HepG2 (cell line): ENCODE data around the gene SLC4A9. TPM values are rescaled to one million over a fixed set of nuclear protein-coding genes. Genes with fewer than 3 reads are reported as not detected.

Experiments
- ATAC-seq: fragments of 200-7000 bp; cut with Tn5 transposase; 3 replicates; pipeline ENCODE4 v1.9.1; 2020; ENCODE audit warnings: mild to moderate bottlenecking, moderate library complexity
- BruUV-seq: library from RNA; stranded (reverse); fragments of 400-500 nt; replicated peaks from 2 replicates; lab custom pipeline; 2021; lab: Mats Ljungman, UMichigan
- CTCF ChIA-PET: fragments of 300-600 bp; formaldehyde crosslinking; extraction: SDS; loops from one replicate; lab custom pipeline; 2021; ENCODE audit warnings: low total read pairs, inconsistent platforms, low intra/inter-chr PET ratio; lab: Yijun Ruan, JAX
- POLR2A ChIA-PET: fragments of 350-600 bp; sonication (Branson Sonifier 250); formaldehyde crosslinking; loops from one replicate; lab custom pipeline; 2020; ENCODE audit warnings: antibody characterized with exemption, inconsistent platforms; lab: Yijun Ruan, JAX
- DNase-seq: peaks from one replicate; pipeline ENCODE4 v3.0.0-alpha.2; 2015; ENCODE audit warnings: low spot score
- FAIRE-seq: peaks from 3 replicates; lab custom pipeline; 2011; peaks lifted over from hg19 to GRCh38; lab: Jason Lieb, UNC
- H2AFZ ChIP-seq: one replicate; pipeline ENCODE4 v1.6.1; 2011; ENCODE audit warnings: low read length, inconsistent platforms
- H3K27ac ChIP-seq: fragments of 300-600 bp; 3 replicates; pipeline ENCODE4 v1.8.0; 2011; ENCODE audit warnings: mixed run types, mild to moderate bottlenecking, mixed read lengths, low read length, inconsistent platforms; ENCODE audit not compliant: insufficient read depth; ENCODE audit errors: extremely low read length
- H3K27me3 ChIP-seq, 2 experiments: fragments of 200-600 bp in 1 of 2; 2 replicates in 1 of 2; 3 replicates in 1 of 2; pipeline versions ENCODE4 v1.6.0 to v1.8.0; 2011; ENCODE audit warnings: low read length in 2 of 2, mild to moderate bottlenecking in 2 of 2, moderate library complexity in 2 of 2, inconsistent platforms in 1 of 2; ENCODE audit not compliant: insufficient read depth in 2 of 2, control insufficient read depth in 1 of 2
- H3K36me3 ChIP-seq, 2 experiments: fragments of 200-600 bp in 1 of 2; replicated peaks in 1 of 2; 2 replicates in 1 of 2; 3 replicates in 1 of 2; pipeline versions ENCODE4 v1.5.1 to v1.8.0; 2011; ENCODE audit warnings: low read length in 2 of 2, inconsistent platforms in 1 of 2; ENCODE audit not compliant: insufficient read depth in 2 of 2, control insufficient read depth in 1 of 2
- H3K4me1 ChIP-seq: 2 replicates; pipeline ENCODE4 v1.5.1; 2012; ENCODE audit warnings: low read length, inconsistent platforms; ENCODE audit not compliant: insufficient read depth
- H3K4me2 ChIP-seq: 2 replicates; pipeline ENCODE4 v1.6.0; 2011; ENCODE audit warnings: low read depth, low read length, inconsistent platforms
- H3K4me3 ChIP-seq, 3 experiments: fragments of 200-600 bp in 1 of 3; sonication (generic), shearing (Covaris generic) in 1 of 3; replicated peaks in 1 of 3; 2 replicates each; pipeline ENCODE4 v1.5.1; 2011 to 2016; ENCODE audit warnings: low read length in 3 of 3, inconsistent platforms in 2 of 3, low read depth in 2 of 3, mild to moderate bottlenecking in 2 of 3, control low read depth in 1 of 3, mixed read lengths in 1 of 3; ENCODE audit not compliant: insufficient read depth in 1 of 3
- H3K79me2 ChIP-seq: one replicate; pipeline ENCODE4 v1.6.1; 2011; ENCODE audit warnings: low read length, inconsistent platforms; ENCODE audit not compliant: insufficient read depth
- H3K9ac ChIP-seq: 2 replicates; pipeline ENCODE4 v1.6.0; 2011; ENCODE audit warnings: mild to moderate bottlenecking, low read depth, low read length, inconsistent platforms; ENCODE audit not compliant: insufficient read depth
- H3K9me3 ChIP-seq: 2 replicates; pipeline ENCODE4 v1.5.1; 2012; ENCODE audit warnings: mild to moderate bottlenecking, low read length
- H4K20me1 ChIP-seq: 2 replicates; pipeline ENCODE4 v1.6.0; 2011; ENCODE audit warnings: inconsistent platforms, mild to moderate bottlenecking, low read length, moderate library complexity; ENCODE audit not compliant: insufficient read depth
- BRD4 ChIP-seq: sonication (generic); formaldehyde crosslinking; IDR thresholded peaks from 2 replicates; pipeline ENCODE4 v1.4.0; 2020; ENCODE audit warnings: missing genetic modification reagents
- HNRNPUL1 ChIP-seq: fragments of 200-400 bp; formaldehyde crosslinking; IDR thresholded peaks from 2 replicates; pipeline ENCODE4 v1.6.1; 2017; ENCODE audit warnings: low read depth, mild to moderate bottlenecking, low read length, moderate library complexity
- HOXA9 ChIP-seq: sonication (generic); formaldehyde crosslinking; IDR thresholded peaks from 2 replicates; pipeline ENCODE4 v1.8.1; 2022; ENCODE audit warnings: missing genetic modification reagents, mild to moderate bottlenecking, moderate library complexity, borderline replicate concordance
- SOX13 ChIP-seq, 3 experiments: fragments of 450-650 bp in 1 of 3; sonication (generic) in 1 of 3; formaldehyde crosslinking in 1 of 3; IDR thresholded peaks in 2 of 3; conservative IDR thresholded peaks in 1 of 3; 2 replicates each; pipeline versions ENCODE4 v1.5.0 to v1.6.1; 2016 to 2020; ENCODE audit warnings: antibody characterized with exemption in 1 of 3, mild to moderate bottlenecking in 1 of 3, missing compliant biosample characterization in 1 of 3, missing genetic modification reagents in 1 of 3, moderate library complexity in 1 of 3
- TRIM24 ChIP-seq: sonication (generic); formaldehyde crosslinking; IDR thresholded peaks from 2 replicates; pipeline ENCODE4 v1.8.0; 2022; ENCODE audit warnings: mild to moderate bottlenecking, missing genetic modification reagents
- ZNF678 ChIP-seq: sonication (generic); formaldehyde crosslinking; IDR thresholded peaks from 2 replicates; pipeline ENCODE4 v1.4.0; 2020; ENCODE audit warnings: mild to moderate bottlenecking, missing genetic modification reagents
- WGBS: methylation state at CpG from one replicate; pipeline ENCODE4 v1.1.6; 2017; ENCODE audit warnings: low lambda C conversion rate; 5-methylcytosine and 5-hydroxymethylcytosine counted together
- in situ Hi-C: cut with HindIII; loops from 2 replicates; pipeline ENCODE4 v1.10.0; 2017; ENCODE audit warnings: low pct_unique_long_range_greater_than_20kb; ENCODE audit not compliant: extremely low pct_ligation_motif_present
- intact Hi-C: fragments of 100-400 bp; cut with micrococcal nuclease; formaldehyde crosslinking; loops from one replicate; pipeline ENCODE4 v1.10.0; 2022; ENCODE audit not compliant: unreplicated experiment
- polyA plus RNA-seq, 8 experiments: library from polyadenylated mRNA; depleted of rRNA in 3 of 8; stranded (reverse) in 7 of 8; unstranded in 1 of 8; fragments of >200 nt; fragmentation: Illumina TruSeq in 4 of 8; extraction: Trizol in 4 of 8; gene quantifications; 2 replicates each; pipeline versions ENCODE4 v1.2.1 to v1.2.3, GENCODE V29; 2011 to 2016; ENCODE audit warnings: low read depth in 4 of 8, missing spikeins in 1 of 8, mixed read lengths in 1 of 8; ENCODE audit not compliant: insufficient read depth in 1 of 8
- total RNA-seq, 5 experiments: library from RNA; depleted of rRNA; stranded (reverse); fragments of >200 nt; fragmentation: Illumina TruSeq; extraction: Trizol; gene quantifications; 2 replicates each; pipeline ENCODE4 v1.2.3, GENCODE V29; 2016; ENCODE audit warnings: low read depth in 1 of 5
- TF ChIP-seq, protein P1 (sequence below): sonication (generic); formaldehyde crosslinking; IDR thresholded peaks from 2 replicates; pipeline ENCODE4 v1.5.0; 2020; ENCODE audit warnings: mild to moderate bottlenecking, missing genetic modification reagents

Gene SLC4A9
- total and polyA plus RNA-seq, 2 of the 13 experiments (the other 11 are each of a cell fraction or from before 2014, with no cell fraction given), result not detected

DNA sequence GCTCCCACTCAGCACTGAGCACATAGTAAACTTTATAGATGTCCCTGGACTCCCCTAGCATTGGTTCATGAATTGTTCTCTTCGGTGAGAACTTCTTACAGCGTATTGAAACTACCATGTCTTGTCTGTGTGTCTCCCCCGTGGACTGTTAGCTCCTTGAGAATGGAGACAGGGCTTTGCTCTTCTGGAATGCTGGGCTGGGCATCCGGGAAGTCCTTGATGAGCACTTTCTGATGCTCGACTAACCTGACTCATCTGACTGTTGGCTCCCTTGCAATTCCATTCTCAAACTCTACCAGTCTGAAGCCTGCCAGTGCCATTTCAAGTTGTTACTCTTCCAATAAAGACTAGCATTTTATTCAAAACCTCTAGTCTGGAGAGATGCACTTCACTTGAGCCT is 42.1 kb upstream of the SLC4A9 start:
- 27% methylated on average over 5 of the region's 5 CpGs for WGBS
- Histone ChIP-seq H3K79me2 (no peaks in the 10 kb centered on the region), H3K4me2 (no peak overlapping the region), H3K4me3 (no peak overlapping the region), H3K36me3 (no peaks in the 10 kb centered on the region), H2AFZ (no peak overlapping the region), H3K9me3 (no peaks in the 10 kb centered on the region), H4K20me1 (no peaks in the 10 kb centered on the region), H3K27ac (no peak overlapping the region), H3K9ac (no peak overlapping the region), H3K27me3 (no peaks in the 10 kb centered on the region; a peak in 2 of 5 replicates), H3K4me1 (peaks cover 24% of the 10 kb centered on the region)
- TF ChIP-seq HOXA9 (no peak), HNRNPUL1 (no peak), ZNF678 (CRISPR knock-in tag) (no peak), TRIM24 (CRISPR knock-in tag) (no peak), BRD4 (no peak), SOX13 (IDR thresholded peaks at IDR 0.05) (no peak), SOX13 (CRISPR knock-in tag; conservative IDR thresholded peaks at IDR 0.05 in 1 of 2, IDR thresholded peaks at IDR 0.05 in 1 of 2) (no peak)
- TF ChIP-seq, protein P1, sequence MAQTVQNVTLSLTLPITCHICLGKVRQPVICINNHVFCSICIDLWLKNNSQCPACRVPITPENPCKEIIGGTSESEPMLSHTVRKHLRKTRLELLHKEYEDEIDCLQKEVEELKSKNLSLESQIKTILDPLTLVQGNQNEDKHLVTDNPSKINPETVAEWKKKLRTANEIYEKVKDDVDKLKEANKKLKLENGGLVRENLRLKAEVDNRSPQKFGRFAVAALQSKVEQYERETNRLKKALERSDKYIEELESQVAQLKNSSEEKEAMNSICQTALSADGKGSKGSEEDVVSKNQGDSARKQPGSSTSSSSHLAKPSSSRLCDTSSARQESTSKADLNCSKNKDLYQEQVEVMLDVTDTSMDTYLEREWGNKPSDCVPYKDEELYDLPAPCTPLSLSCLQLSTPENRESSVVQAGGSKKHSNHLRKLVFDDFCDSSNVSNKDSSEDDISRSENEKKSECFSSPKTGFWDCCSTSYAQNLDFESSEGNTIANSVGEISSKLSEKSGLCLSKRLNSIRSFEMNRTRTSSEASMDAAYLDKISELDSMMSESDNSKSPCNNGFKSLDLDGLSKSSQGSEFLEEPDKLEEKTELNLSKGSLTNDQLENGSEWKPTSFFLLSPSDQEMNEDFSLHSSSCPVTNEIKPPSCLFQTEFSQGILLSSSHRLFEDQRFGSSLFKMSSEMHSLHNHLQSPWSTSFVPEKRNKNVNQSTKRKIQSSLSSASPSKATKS, result no peak
- BruUV-seq, result no TSS peak
- DNase-seq (no peak), FAIRE-seq (no peak), ATAC-seq (no peak)
- in situ Hi-C loops, result no loop called here
- ChIA-PET CTCF (no interaction called here), POLR2A (no interaction called here)
- intact Hi-C loops, result no loop called here
